Renal pelvis (tissue), 12 donors: ENCODE data around the gene POLR3G. TPM values are rescaled to one million over a fixed set of nuclear protein-coding genes. Genes with fewer than 3 reads are reported as not detected.

Experiments used
- DNase-seq: peaks from one replicate; pipeline ENCODE4 v3.0.0-alpha.2; 2013
- long read RNA-seq, 16 experiments: transcript quantifications; one replicate each; lab custom pipeline, GENCODE V29; 2026
- polyA plus RNA-seq, 3 donors: library from polyadenylated mRNA; unstranded; fragments of 120-200 nt; gene quantifications; one replicate each; pipeline ENCODE4 v1.2.1, GENCODE V29; 2013; ENCODE audit not compliant: insufficient read length in 3 of 3

The POLR3G gene, protein sequence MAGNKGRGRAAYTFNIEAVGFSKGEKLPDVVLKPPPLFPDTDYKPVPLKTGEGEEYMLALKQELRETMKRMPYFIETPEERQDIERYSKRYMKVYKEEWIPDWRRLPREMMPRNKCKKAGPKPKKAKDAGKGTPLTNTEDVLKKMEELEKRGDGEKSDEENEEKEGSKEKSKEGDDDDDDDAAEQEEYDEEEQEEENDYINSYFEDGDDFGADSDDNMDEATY
- 1 to 10 TPM; 2.7 to 3.5 (median 3.3) TPM for polyA plus RNA-seq
- long read RNA-seq, donor 1, partial matches to known transcripts = 5 of 20 reads
- long read RNA-seq, donor 1, other reads (novel, unspliced or antisense) = 15 of 20 reads
- long read RNA-seq, donor 2, partial matches to known transcripts = 0 of 1 reads
- long read RNA-seq, donor 2, other reads (novel, unspliced or antisense) = 0 of 1 reads
- long read RNA-seq, donor 3 = 0 reads
- long read RNA-seq, donor 4 = 0 reads
- long read RNA-seq, donor 5 = 0 reads
- long read RNA-seq, donor 6, partial matches to known transcripts = 7 of 7 reads
- long read RNA-seq, donor 6, other reads (novel, unspliced or antisense) = 0 of 7 reads
- long read RNA-seq, donor 7, partial matches to known transcripts = 9 of 9 reads
- long read RNA-seq, donor 7, other reads (novel, unspliced or antisense) = 0 of 9 reads
- long read RNA-seq, donor 8, partial matches to known transcripts = 8 of 8 reads
- long read RNA-seq, donor 8, other reads (novel, unspliced or antisense) = 0 of 8 reads
- long read RNA-seq, donor 9 = 0 reads
- long read RNA-seq, donor 10, partial matches to known transcripts = 0 of 23 reads
- long read RNA-seq, donor 10, other reads (novel, unspliced or antisense) = 23 of 23 reads
- long read RNA-seq, donor 11, partial matches to known transcripts = 0 of 2 reads
- long read RNA-seq, donor 11, other reads (novel, unspliced or antisense) = 0 of 2 reads
- long read RNA-seq, donor 12 = 0 reads
- long read RNA-seq, donor 13 = 0 reads
- long read RNA-seq, donor 14 = 0 reads
- long read RNA-seq, donor 15, partial matches to known transcripts = 0 of 1 reads
- long read RNA-seq, donor 15, other reads (novel, unspliced or antisense) = 0 of 1 reads
- long read RNA-seq, donor 16, partial matches to known transcripts = 6 of 6 reads
- long read RNA-seq, donor 16, other reads (novel, unspliced or antisense) = 0 of 6 reads

DNA sequence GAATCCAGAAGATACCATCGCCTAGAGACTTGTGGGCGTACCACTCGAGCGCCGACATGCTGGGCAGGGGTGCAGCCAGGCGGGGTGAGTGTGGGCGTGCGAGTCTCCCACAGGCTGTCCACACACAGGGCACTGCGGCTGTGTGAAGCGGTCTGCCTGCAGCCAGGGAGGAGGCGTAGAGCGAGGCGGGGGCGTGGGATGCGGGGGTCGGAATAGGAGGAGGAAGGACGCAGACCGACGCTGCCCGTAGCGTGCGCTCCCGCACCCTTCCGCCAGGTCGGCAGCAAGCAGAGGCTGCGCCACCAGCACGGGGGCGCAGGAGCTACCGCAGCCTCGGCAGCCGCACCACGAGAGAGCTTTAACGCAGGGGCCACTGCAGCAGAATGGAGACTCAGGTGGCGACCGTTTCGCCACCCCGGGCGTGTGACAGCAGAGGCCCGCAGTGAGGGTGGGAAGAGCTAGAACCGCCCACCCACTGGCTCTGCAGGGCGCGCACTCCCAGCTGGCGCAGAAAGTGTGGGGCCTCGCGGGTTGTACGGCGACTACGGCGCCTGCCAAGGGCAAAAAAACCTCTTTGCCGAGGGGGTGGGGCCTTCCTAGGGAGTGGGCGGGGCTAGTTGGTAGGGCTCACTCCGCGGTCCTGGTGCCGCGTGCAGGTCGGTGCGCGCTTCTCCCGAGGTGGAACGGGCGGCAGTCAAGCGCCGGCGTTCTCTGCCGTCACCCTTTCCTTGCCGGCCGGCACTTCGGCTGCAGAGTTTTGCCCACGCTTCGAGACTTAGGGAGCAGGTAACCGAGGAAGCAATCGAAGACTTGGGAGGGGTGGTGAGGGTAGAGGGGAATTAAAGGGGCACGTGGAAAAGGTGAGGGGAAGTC, at the start of gene POLR3G, which contains the start of gene MBLAC2:
TSS of gene POLR3G (plus strand) at position 630 of the 873 bp plus-strand sequence. CDS start 10,704 bp downstream, outside the sequence.
TSS of gene MBLAC2 (minus strand) at position 537 of the 873 bp plus-strand sequence. CDS start at position 58, 479 bp downstream.
- peak; percentile 89 for DNase-seq

DNA sequence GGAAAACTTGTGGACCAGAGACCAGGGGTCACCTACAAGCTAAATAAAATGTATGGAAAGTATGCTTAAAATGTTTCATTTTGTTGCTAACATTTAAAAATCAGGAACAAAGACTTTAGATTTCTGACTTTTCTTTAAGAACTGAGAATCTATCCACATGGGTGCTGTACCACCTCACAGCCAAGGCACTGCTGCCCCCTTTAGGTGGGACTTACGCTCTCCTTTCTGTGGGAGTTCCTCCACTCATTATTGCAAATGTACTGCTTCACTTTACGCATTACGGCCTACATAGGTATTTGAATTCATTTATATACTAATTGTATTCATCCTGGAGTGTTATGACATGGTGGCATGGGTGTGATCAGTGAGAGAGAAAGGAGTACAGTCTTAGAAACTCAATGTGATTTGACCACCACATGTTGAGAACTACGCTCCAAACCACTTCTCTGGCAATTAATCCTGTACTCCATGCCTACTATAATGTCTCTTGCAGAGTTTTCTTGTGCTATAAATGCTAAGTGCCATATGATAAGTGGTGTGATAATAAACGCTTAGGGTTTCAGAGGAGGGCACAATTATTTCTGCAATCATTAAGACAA, 40.4 kb upstream of the POLR3G start:
- peak; percentile 20 for DNase-seq

DNA sequence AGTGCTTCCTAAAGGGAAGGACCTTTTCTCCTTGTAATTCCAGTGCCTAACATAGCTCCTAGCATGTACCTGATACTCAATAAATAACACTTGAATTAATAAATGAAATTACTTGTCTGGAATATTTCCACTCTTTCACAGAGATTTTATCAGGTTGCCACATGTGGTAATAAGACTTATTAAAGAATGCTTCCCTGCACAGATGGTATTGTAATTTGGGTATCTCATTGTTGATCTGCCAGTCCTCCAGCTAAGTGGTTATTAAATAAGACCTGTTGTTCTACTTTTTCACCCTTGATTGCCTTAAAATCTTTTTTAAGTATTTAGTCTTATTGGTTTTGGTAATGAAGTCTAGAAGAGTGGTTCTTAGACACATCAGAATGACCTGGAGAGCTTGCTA, 37.0 kb upstream of the POLR3G start:
- DNase-seq = no peak

DNA sequence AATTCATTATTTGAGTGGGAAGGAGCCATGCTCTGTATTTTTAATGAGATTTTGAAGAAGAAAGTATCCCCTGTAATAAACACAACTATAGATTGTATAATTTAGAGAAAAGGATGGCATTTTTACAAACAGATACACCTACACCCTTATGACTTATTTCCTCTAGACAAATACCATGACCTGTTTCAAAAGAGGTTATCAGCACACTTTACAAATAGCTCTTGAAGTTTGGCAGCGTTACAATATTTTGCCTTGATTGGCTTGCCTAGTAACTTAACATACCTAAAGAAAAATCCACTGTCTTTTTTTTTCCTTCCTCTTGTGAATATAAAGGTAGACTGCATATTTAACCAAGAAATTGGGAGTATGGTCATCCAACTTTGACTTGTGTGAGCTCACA, 36.6 kb upstream of the POLR3G start:
- DNase-seq = no peak

DNA sequence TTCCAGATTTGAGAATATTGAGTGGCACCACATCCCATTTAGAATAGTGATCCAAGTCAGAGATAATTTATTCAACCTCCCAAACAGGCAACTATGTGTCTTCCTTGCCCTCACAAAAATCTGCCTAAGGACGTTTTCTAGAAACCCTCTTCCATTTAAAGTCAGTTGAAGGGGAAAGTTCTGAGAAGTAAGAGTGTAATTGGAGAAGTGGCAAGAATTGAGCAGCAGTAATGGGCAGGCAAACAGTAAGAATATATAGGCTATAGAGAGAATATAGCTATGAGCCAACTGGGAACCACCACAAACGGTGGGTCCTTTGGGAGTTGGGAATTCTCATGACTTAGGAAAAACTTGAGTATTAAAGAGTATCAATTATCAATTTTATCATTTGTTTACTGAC, 34.0 kb upstream of the POLR3G start:
- no peak for DNase-seq

GRCh38 chr5:90446961-90447360, 27.7 kb upstream of the POLR3G start:
- no peak for DNase-seq

DNA sequence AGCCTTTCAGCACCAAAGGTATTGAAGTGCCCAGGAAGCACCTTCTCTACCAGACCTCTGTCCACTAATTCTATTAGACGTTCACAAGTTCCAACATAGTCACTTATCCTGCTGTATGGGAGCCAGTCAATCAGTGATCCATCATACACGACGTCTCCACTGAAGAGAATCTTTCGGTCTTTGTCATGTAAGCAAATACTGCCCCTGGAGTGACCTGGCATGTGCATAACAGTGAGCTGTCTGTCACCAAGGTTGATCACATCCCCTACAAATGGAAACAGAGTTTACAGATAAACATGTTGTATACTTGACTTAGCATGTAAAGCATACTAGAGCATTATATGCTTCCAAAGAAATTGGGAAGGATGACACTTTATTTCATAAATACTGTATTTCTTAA, 13.4 kb upstream of the POLR3G start:
- DNase-seq = no peak

- peak; percentile 5 for DNase-seq
Observed at GRCh38 chr5:90472783-90473395, 1.8 kb upstream of the POLR3G start.

DNA sequence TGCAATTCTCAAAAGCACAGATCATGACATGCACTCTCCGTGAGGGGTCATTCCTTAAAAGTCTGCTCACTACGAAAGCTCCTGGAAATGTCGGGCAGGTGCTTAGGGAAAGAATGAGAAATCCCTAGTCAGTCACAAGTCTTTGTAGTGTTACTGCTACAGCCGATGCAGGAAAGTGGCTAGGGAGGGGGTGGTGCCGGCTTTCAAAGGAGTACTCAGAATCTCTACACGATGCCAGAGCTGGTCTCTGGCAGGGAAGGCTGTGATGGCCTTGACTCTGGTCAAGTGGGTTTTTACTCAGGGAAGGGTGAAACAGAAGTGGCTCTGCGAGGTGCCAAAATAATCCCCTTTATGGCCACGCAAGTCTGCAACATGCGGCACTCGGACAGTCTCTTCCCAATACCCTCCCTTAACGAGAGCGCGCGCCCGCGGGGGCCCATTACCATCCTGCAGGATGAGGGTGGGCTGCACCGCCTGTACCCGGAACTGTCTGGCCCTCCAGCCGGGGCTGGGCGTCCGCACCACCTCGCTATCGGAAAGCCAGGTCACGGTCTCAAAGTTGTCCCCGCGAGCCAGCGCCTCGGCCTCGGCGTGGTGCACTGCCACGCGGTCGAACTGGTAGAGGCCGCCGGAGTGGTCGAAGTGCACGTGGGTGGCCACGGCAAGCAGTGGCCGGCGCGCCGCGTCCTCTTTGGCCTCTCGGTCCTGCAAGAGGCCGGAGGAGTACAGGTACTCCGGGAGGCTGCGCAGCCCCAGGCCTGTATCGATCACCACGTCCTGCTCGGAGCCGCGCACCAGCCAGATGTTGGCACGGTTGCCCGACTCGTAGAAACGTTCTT, 1.0 kb upstream of the POLR3G start:
- peak; percentile 29 for DNase-seq

GRCh38 chr5:90475436-90475980, 844 bp downstream of the POLR3G start:
- no peak for DNase-seq

DNA sequence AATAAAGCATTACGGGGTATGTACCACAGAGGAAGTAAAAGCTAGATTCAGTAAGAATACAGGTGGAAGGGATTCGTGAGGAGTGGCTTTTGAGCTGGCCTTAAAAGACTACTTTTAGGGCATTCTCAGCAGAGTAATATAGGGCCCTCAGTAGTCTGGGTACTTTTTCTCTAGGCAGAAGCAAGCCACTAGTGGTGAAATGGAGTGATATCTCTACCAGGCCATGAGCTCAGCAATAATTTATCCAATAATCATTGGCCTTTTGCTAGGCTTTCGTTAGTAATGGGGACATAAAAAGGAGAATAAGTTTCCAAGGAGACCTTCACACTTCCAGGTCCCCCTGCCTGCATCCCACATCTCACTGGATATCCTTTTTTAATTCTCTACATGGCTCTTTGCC, 1.7 kb downstream of the POLR3G start:
- no peak for DNase-seq

GRCh38 chr5:90477073-90477472, 2.4 kb downstream of the POLR3G start:
- DNase-seq = no peak

GRCh38 chr5:90477621-90478215, 3.1 kb downstream of the POLR3G start:
- DNase-seq = no peak

- DNase-seq = no peak
Observed at GRCh38 chr5:90479611-90480385, 5.1 kb downstream of the POLR3G start.

- no peak for DNase-seq
Observed at GRCh38 chr5:90480699-90481098, 6.0 kb downstream of the POLR3G start.

DNA sequence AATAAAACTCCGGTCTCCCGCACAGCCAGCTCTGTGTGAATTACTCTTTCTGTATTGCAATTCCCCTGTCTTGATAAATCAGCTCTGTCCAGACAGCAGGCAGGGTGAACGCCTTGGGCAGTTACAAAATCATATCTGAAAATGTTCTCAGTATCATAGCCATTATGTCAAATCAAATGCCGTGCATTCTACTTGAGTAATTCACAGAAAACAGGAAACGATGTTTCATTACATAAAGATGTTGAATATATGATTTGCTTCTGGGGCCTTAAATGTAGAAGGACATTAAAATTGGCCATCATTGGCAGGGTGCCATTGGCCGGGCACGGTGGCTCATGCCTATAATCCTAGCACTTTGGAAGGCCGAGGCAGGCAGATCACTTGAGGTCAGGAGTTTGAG, 8.5 kb downstream of the POLR3G start:
- no peak for DNase-seq

DNA sequence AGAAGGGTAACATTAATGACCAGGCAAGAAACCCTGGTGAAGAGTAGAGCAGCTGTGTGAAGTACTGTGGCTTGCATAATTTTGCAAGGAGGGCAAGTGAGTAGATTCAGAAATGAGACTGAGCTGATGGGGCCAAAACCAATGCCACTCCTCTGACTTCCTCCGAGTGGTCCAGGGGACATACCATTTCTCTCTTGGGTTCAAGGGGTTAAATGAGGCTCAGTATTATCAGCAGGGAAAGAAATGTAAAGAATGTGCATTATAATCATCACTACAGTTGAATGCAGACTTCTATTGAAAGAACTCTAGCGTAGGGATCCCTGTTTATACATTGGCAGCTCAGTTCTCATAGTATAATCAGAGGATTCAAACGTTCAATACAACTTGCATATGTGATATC, 9.9 kb downstream of the POLR3G start:
- DNase-seq = no peak

DNA sequence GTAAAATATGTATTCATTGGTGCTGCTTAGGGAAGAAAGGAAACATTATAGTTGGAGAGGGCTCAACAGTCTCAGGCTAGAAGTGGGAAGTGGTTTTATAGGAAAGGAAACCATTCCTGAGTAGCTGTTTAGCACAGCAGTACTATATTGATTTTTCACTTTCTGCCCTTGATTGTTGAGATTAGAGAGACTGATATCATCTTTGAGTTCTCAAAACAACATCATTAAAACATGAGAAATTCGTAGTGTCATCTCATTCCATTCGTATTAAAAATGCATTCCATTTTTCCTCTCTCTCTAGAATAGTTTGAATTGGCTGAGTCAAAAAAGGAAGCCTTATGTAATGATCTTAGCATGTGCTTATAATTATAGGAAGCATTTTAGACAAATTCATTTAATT, 14.1 kb downstream of the POLR3G start:
- no peak for DNase-seq
